IMR-90 (cell line): ENCODE data around the gene COL4A2. TPM values are rescaled to one million over a fixed set of nuclear protein-coding genes. Genes with fewer than 3 reads are reported as not detected.

ENCODE experiments used
- CHD1 ChIP-seq: IDR thresholded peaks from 2 replicates; pipeline ENCODE4 v1.6.1; 2012; ENCODE audit warnings: low read depth, low read length, improper control_type of control experiment
- POLR2A ChIP-seq: IDR thresholded peaks from 2 replicates; pipeline ENCODE4 v1.6.1; 2012; ENCODE audit warnings: mild to moderate bottlenecking, low read depth, low read length
- polyA plus RNA-seq, 3 experiments: library from polyadenylated mRNA; depleted of rRNA; stranded (reverse); fragments of >200 nt; gene quantifications; 2 replicates each; pipeline ENCODE4 v1.2.3, GENCODE V29; 2012; ENCODE audit warnings: low replicate concordance in 1 of 3
- total RNA-seq: library from RNA; depleted of rRNA; stranded (reverse); fragments of >200 nt; gene quantifications from 2 replicates; pipeline ENCODE4 v1.2.3, GENCODE V29; 2012
- TF ChIP-seq, protein P1 (sequence below): conservative IDR thresholded peaks from 2 replicates; pipeline ENCODE4 v1.5.1; 2012; ENCODE audit warnings: mild to moderate bottlenecking, low read depth, low read length, improper control_type of control experiment

COL4A2 gene
- total and polyA plus RNA-seq, 2 of the 4 experiments (the other 2 are of a cell fraction) = 90.7 to 457 TPM

DNA sequence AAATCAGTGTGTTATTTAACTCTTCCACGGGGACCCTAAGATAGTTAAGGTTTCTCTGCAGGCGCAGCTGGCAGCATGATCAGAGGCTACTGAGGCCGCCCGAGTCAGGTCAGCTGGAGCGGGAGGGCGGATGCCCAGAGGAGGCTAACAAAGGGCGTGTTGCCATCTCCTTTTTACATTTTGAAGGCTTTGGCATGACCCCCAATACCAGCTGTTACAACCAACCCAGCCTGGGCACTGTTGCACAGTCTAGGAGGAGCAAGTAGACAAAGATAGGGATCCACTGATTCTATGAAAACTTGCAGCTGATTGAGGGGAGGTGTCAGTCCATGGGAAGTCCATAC is 15.7 kb downstream of the COL4A2 start (continued):
- TF ChIP-seq POLR2A (no peak), CHD1 (no peak)
- TF ChIP-seq, protein P1, sequence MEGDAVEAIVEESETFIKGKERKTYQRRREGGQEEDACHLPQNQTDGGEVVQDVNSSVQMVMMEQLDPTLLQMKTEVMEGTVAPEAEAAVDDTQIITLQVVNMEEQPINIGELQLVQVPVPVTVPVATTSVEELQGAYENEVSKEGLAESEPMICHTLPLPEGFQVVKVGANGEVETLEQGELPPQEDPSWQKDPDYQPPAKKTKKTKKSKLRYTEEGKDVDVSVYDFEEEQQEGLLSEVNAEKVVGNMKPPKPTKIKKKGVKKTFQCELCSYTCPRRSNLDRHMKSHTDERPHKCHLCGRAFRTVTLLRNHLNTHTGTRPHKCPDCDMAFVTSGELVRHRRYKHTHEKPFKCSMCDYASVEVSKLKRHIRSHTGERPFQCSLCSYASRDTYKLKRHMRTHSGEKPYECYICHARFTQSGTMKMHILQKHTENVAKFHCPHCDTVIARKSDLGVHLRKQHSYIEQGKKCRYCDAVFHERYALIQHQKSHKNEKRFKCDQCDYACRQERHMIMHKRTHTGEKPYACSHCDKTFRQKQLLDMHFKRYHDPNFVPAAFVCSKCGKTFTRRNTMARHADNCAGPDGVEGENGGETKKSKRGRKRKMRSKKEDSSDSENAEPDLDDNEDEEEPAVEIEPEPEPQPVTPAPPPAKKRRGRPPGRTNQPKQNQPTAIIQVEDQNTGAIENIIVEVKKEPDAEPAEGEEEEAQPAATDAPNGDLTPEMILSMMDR = no peak
